Astrocyte (in vitro differentiated cells and primary cell): ENCODE results near the gene EIF4E.

Source experiments
- CTCF ChIP-seq: IDR thresholded peaks from 2 replicates; pipeline ENCODE4 v1.5.1; 2011; ENCODE audit warnings: low read depth, mild to moderate bottlenecking, inconsistent platforms, low read length, moderate library complexity; ENCODE audit not compliant: insufficient read depth
- EZH2 ChIP-seq: IDR thresholded peaks from 2 replicates; pipeline ENCODE4 v1.6.1; 2012; ENCODE audit warnings: mild to moderate bottlenecking, low read length, inconsistent platforms; ENCODE audit not compliant: insufficient read depth

- TF ChIP-seq CTCF = no peak
- no peak for TF ChIP-seq EZH2
Observed at GRCh38 chr4:98890702-98891455, 38.1 kb downstream of the EIF4E start.
